GM12892 (cell line): ENCODE measurements around the gene HS3ST4.

ENCODE experiments used
- POLR2A ChIP-seq: IDR thresholded peaks from 2 replicates; pipeline ENCODE4 v1.6.1; 2011; ENCODE audit warnings: low read depth, low read length, control low read depth
- POLR2AphosphoS5 ChIP-seq: IDR thresholded peaks from 2 replicates; pipeline ENCODE4 v1.6.1; 2011; ENCODE audit warnings: low read depth, low read length, control low read depth

- TF ChIP-seq POLR2A (no peak), POLR2AphosphoS5 (no peak)
Observed at GRCh38 chr16:25841761-25842160, 150.0 kb downstream of the HS3ST4 start.
